WI38 (cell line): Measurements from ENCODE around the gene DNAJB5.

Source experiments
- H3K4me3 ChIP-seq: 2 replicates; pipeline ENCODE4 v1.5.1; 2011; ENCODE audit warnings: low read depth, mild to moderate bottlenecking, control low read depth, low read length
- TF ChIP-seq, protein P1 (sequence below): IDR thresholded peaks from 2 replicates; pipeline ENCODE4 v1.5.1; 2012; ENCODE audit warnings: low read depth, mild to moderate bottlenecking, control low read depth, low read length

The DNAJB5 gene

DNA sequence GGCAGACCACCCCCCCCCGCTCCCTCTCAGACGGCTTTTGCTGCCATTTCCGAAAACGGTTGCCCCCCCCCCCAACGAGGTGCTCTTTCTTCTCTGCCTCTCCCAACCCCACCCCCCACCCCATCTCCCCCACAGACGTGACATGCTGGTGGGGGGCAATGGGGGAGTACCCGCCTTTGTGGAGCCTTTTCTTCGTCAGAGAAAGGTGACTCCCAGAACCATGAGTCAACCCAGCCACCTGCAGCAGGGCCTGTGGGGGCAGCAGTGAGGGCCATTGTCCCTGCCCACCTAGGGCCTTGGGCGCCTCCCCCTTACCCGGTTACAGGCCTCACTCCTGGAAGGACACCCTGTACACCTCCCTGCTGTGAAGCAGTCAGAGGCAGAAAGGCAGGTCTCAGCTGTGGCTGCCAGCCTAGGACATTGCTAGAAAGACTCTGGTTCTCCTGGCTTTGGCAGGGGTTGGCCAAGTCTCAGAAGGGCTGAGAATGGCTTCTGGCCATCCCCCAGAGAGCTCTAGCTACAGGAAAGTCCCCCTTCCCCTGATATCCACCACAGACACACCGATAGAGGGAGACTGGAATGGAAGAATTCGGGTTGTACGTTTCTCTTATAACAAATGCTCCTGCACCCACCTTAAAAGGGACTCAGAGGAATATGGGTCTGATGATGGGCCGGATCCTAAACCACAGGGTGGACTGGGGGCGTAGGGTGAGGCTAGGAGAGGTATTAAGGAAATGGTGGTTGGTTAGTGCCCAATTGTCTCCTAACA, 2.2 kb downstream of the DNAJB5 start:
- no peak overlapping the region for H3K4me3 ChIP-seq

DNA sequence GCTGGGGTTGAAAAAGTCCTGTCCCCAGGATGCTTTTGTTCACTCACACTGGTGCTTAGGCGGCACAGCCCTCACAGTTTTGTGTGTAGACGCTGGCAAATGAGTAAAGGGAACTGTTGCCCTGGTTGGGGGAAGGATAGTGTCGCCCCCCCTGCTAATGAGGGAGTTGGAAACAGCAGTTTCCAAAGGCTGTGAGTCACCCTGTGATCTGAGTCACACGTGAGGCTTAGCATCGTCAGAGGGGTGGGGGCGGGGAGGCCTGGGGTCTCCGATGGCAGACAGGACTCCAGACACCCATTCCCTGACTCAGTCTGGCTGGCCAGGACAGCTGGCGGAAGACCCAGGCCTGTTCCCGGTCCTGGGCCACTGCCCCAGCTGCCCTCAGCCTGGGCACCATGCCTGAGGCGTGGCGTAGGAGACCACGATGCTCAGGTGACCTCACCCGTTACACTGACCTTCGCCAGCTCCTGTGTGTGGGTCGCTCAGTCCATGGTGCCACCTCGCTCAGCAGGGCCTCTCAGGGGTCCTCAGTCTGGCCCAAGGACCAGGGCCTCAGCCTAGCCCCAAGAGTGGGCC, 2.9 kb downstream of the DNAJB5 start:
- TF ChIP-seq, protein P1, sequence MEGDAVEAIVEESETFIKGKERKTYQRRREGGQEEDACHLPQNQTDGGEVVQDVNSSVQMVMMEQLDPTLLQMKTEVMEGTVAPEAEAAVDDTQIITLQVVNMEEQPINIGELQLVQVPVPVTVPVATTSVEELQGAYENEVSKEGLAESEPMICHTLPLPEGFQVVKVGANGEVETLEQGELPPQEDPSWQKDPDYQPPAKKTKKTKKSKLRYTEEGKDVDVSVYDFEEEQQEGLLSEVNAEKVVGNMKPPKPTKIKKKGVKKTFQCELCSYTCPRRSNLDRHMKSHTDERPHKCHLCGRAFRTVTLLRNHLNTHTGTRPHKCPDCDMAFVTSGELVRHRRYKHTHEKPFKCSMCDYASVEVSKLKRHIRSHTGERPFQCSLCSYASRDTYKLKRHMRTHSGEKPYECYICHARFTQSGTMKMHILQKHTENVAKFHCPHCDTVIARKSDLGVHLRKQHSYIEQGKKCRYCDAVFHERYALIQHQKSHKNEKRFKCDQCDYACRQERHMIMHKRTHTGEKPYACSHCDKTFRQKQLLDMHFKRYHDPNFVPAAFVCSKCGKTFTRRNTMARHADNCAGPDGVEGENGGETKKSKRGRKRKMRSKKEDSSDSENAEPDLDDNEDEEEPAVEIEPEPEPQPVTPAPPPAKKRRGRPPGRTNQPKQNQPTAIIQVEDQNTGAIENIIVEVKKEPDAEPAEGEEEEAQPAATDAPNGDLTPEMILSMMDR = no peak
- H3K4me3 ChIP-seq = no peak overlapping the region

More for the DNA sequence above, 2.2 kb downstream of the DNAJB5 start:
- TF ChIP-seq, protein P1 = no peak

GRCh38 chr9:34993502-34994259, 4.1 kb downstream of the DNAJB5 start:
- TF ChIP-seq, protein P1 = no peak
- H3K4me3 ChIP-seq = no peak overlapping the region

DNA sequence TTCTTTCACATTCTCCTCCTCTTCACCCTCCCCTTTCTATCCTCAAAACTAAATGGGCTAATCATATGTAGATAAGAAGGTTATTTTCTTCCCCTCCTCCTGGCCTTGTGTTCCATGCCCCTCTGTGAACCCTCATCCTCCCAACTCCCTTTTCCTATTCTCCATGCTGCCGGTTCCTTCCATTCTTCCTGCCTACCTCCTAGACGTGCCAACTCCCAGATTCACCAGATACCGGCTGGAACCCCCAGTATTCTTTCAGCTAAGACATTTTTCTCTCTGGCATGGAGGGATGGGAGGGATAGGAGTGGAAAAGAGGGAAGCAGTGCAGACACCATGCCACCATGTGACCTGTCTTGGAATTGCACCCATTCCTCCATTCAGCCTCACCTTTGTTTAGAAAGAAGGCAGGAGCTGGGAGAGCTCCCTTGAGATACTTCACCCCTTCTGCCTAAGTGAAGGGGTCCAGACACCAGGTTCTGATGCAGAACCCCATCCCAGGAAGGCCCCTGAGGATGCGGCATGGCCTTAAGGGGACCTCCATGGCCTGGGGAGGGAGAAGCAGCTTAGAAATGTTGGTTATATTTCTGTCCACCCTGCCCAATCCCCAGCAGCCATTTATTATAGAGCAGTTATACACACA, 4.8 kb downstream of the DNAJB5 start:
- TF ChIP-seq, protein P1 = peak; percentile 74
- H3K4me3 ChIP-seq = no peak overlapping the region

- TF ChIP-seq, protein P1 = no peak
- no peak overlapping the region for H3K4me3 ChIP-seq
Measured at GRCh38 chr9:34994900-34995669, 5.5 kb downstream of the DNAJB5 start.

DNA sequence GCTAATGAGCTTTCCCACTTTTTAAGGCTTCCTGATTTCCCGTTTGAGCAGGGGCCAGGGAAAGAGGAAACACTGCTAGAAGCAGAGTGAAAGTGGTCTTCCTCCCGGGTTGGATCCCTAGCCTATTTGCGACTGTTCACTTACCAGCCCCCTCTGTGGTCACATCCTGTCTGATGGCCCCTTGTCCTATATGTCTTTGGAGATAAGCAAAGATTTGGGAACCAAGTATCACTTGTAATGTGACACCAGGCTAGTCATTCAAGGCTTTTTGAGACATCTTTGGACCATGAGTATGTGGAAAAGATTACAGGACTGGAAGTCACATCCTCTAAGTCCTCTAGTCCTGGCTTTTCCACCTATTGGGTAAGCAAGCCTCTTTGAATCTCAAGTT, 6.1 kb downstream of the DNAJB5 start:
- H3K4me3 ChIP-seq = no peak overlapping the region
- TF ChIP-seq, protein P1 = no peak
